Neural progenitor cell (in vitro differentiated cells): ENCODE measurements around the gene ESRRB.

Experiments
- CTCF ChIP-seq: fragments of 200-600 bp; sonication (generic); IDR thresholded peaks from 2 replicates; pipeline ENCODE4 v1.5.1; 2017; ENCODE audit warnings: antibody characterized with exemption, mild to moderate bottlenecking
- EZH2 ChIP-seq: fragments of 200-600 bp; sonication (generic); IDR thresholded peaks from 2 replicates; pipeline ENCODE4 v1.6.1; 2017; ENCODE audit warnings: antibody characterized with exemption, mild to moderate bottlenecking, moderate library complexity
- EZH2phosphoT487 ChIP-seq: fragments of 200-600 bp; sonication (generic); IDR thresholded peaks from 2 replicates; pipeline ENCODE4 v1.6.1; 2017; ENCODE audit warnings: antibody characterized with exemption

GRCh38 chr14:76405627-76406026, 29.7 kb downstream of the ESRRB start:
- TF ChIP-seq CTCF (no peak), EZH2 (no peak), EZH2phosphoT487 (no peak)
